GM21786 (cell line): ENCODE data around the gene UCP1.
"Not testable (repeated sequence)": the region's sequence is repeated elsewhere in the genome, so short reads cannot be mapped to it uniquely, and the experiment has no call there.

Experiments
- ATAC-seq: cut with Tn5 transposase; IDR thresholded peaks from one replicate; pipeline ENCODE4 v1.9.1; 2021; ENCODE audit not compliant: unreplicated experiment

Gene UCP1

DNA sequence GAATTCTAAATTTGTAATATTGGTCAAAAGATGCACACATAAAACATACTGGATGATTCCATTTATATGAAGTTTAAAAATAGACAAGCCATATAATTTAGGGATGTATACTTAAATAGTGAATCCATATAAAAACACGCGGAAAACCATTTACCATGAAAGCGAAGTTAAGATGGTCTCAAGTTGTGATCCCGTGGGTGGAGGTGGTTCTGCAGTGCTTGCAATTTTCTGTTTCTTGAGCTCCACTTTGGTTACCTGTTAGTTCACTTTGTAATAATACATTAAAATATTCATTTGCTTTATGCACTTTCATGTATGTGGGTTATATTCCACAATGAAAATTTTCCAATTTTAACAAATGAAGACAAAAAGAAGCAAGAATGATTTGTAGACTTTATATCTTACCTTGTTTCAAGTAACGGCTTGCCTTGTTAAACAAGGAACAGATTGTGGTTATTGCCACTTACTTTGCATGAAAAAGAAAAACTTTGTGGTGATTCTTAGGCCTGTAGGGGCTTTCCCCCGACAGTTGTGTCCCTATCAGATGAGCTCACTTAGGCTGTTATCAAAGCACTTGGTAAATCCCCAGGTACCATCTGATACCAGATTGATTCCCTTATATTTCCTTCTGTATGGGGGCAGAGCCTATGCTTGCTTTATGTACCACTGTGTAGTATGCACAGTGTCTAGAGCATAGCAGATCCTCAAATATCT is 12.2 kb downstream of the UCP1 start:
- peak; percentile 100 for ATAC-seq

DNA sequence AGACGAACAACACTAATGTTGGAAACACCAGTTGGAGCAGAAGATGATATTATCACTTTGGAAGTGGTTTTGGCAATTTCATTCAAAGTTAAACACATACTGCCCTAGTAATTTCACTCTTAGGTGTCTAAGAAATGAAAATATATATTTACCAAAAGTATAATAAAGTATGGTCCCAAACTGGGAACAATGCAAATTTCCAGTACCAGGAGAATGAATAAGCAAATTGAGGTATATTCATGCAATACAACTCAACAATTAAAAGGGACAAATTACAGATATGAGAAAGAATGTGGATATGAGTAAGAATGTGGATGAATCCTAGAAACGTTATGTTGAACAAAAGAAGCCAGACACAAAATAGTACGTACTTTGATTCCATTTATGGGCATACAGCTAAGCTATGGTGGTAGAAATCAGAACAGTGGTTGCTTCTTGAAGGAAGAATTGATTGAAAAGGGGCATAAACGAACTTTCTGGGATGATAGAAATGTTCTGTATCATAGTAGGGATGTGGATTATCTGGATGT is 34.7 kb downstream of the UCP1 start:
- ATAC-seq: no peak

DNA sequence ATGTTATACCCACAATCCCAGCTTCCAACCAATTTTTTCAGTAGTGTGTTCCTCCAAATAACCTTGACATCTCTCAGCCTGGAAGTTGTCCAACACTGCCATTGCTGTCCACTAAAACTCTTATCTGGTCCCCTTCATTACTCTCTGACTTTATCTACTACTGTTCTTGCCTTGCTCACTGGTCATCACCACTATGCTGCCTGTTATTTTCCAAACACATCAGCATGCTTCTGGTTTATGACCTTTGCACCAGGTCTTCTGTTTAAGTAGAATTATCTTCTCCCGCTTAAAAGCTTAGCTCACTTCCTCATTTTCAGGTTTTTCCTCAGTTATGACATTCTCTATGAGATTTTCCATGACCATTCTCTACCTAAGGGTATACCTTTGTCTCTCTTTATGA is 39.3 kb downstream of the UCP1 start:
- ATAC-seq: no peak

DNA sequence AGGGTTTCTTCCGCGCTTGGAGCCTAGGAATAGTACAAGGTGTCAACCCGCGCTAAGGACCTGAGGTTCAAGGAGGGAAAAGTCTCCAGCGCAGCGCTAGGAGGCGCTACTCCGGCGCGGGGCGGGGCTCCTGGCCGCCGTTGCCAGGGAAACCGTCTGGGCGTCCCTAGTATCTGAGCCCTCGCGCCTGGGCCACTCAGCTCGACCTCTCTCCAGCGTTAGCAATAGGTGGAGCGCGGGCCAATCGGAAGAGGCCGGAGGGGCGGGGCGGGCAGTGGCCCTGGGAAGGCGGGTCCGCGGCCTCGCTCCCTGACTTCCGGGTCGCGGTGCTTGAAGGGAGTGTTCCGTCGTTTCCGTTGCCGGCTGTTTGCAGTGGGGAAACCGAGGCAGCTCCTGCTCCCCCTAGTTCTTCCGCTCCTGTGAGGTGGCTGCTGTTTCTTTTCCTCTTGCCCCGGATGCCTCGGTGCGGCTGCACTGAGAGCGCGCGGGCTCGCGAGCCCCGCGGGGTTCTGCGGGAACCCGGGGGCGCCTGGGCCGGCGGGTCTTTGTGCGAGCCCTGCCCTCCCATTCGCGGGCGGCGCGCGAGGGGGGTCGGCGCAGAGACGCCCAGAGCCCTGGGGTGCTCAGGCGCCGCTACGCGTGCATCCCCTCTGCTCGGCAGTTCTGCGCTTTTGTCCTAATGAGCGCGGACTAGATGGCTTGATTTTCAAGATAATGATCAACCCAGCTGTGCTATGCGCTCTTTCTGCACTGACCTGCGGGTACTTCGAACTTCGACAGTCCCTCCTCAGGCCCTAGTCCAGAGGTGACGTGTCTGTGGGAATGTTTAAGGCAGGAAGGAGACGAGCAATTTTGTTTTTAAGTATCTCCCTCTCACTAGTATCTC is 44.7 kb downstream of the UCP1 start, which contains the start of gene ELMOD2:
ELMOD2 (plus strand) TSS at position 312 of the 886 bp plus-strand sequence. CDS start 1,261 bp downstream, outside the sequence.
- ATAC-seq: peak; percentile 100

DNA sequence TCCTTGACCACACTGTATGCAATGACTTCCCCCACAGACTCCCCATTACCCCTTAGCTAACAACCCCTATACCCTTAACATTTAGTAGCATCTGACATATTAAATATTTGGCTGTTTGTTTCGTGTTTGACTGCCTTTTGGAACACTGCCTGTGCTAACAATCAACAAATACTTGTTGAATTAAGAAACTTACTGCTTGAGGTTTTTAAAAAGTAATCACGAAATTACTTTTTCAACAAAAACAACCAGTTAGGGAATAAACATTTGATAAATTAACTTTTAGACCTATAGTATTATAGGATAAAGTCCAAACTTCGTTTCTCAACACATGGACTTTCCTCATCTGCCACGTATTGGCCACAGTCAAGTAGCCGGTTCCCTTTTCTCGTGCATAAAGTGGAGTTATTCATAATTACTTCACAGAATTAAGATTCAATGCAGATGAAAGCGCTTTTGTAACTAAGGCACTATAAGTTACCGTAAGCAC is 45.3 kb downstream of the UCP1 start:
- peak; percentile 2 for ATAC-seq

DNA sequence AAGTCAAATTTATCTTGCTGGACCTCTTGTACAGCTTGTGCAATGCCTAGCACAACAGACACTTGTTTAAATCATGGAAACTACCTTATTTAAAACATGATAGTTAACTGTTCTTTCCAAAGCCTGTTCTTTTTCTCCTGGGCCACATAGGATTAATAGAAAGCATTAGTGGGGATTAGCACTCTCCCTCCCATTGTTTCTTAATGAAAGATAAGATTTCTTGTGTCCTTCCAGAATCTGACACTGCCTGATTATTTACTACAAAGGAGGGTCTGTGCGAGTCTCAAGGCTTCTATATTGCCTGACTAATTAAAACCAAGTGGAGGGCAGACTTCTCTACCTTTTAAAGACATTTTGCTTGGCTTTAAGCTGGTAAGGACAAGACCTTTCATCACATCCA is 53.3 kb downstream of the UCP1 start:
- ATAC-seq: no peak

DNA sequence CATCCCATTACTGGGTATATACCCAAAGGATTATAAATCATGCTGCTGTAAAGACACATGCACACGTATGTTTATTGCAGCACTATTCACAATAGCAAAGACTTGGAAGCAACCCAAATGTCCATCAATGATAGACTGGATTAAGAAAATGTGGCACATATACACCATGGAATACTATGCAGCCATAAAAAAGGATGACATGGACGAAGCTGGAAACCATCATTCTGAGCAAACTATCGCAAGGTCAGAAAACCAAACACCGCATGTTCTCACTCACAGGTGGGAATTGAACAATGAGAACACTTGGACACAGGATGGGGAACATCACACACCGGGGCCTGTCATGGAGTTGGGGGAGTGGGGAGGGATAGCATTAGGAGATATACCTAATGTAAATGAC is 55.0 kb downstream of the UCP1 start:
- ATAC-seq: not testable (repeated sequence)
